GM12801 (cell line): ENCODE results near the gene PHACTR1.

Source experiments
- CTCF ChIP-seq: IDR thresholded peaks from one replicate; pipeline ENCODE4 v1.5.1; 2011; ENCODE audit warnings: control low read depth; ENCODE audit not compliant: insufficient read length; ENCODE audit errors: extremely low read depth

The PHACTR1 gene

GRCh38 chr6:13045676-13046075, 329.1 kb downstream of the PHACTR1 start:
- TF ChIP-seq CTCF = no peak

- TF ChIP-seq CTCF = no peak
Measured at GRCh38 chr6:13046084-13046483, 329.5 kb downstream of the PHACTR1 start.

- no peak for TF ChIP-seq CTCF
Measured at GRCh38 chr6:13048113-13048512, 331.5 kb downstream of the PHACTR1 start.

DNA sequence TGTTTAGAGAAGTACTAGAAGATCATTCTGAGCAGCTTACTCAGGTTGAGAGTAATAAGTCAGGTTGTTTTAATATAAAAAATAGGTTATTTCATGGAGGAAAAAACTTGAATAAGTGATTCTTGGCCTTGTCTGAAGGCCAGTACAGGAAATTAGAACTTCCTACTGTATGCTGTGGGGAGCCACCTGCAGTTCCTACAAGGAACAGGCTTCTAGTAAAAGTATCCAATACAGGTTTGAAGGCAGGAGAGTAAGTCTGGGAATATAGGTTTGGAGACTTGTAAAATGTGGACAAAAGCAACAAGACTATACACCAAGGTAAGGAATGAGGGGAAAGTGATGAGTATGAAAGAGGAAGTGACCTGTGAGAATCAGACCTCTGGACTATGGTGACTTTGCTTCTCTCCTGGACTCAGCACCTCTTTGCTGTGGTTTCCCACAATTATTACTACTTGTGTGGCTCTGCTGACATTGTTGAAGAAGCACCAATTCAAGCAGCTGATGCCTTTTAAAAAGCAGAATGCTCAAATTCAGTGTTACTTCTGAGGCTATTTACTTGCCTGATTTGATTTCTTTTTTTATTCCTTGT, 333.2 kb downstream of the PHACTR1 start:
- TF ChIP-seq CTCF = no peak

GRCh38 chr6:13053006-13053461, 336.5 kb downstream of the PHACTR1 start:
- no peak for TF ChIP-seq CTCF

GRCh38 chr6:13058051-13058450, 341.5 kb downstream of the PHACTR1 start:
- TF ChIP-seq CTCF = no peak

DNA sequence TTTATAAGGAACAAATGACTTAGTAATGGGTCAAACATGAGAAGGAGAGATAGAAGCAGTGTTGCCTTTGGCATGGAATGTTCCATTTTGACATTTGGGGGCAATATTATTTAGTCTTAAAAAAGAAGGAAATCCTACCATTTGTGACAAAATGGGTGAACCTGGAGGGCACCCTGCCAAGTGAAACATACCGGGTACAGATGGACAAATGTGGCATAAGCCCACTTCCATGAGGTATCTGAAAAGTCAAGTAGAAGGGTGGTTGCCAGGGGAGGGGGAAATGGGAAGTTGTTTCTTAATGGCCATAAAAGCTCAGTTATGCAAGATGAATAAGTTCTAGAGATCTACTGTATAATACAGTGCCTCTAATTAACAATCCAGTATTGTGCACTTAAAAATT, 342.5 kb downstream of the PHACTR1 start:
- TF ChIP-seq CTCF = no peak
